GM12872 (cell line): ENCODE data around the gene COX18.

Experiments used
- TF ChIP-seq, protein P1 (sequence below): IDR thresholded peaks from 3 replicates; pipeline ENCODE4 v1.5.1; 2011; ENCODE audit warnings: low read depth, mild to moderate bottlenecking, low read length, moderate library complexity; ENCODE audit not compliant: insufficient read depth

Gene COX18

DNA sequence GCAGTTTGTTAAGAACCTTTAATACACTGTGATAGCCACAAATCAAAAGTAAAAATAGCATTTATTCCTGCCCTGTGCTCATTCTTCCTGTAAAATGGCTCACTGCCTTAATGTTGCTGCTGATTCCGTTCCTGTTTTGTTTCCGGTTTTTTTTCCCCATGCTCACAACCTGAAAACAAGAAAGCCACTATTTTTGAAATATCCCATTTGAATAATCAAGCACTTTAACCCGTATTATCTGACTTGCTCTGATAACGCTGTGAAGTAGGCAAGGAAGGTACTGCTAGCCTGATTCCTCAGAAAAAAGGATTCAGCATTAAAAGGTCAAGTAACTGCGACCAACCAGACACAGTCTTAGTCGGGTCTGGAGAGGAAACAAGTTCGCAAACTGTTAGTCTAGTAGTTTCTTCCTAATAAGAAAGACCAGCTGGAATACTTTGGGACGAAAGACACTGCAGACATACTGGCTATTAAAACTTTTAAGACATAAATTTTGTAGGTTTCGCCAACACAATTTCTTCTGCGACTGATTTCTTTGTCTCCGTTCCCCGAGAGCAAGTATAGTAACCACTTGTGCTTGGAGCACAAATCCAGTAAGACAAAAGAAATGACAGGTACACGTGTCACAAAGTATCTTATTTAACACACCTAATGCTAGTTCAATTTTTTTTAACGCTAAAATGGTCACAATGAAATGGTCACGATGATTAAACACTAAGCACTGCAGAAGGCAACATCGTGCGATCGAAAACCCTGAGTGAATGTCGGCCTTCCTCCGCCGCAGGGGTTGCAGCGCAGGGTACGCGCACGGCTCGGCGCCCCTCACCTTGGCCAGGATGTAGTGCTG is 802 bp downstream of the COX18 start:
- TF ChIP-seq, protein P1, sequence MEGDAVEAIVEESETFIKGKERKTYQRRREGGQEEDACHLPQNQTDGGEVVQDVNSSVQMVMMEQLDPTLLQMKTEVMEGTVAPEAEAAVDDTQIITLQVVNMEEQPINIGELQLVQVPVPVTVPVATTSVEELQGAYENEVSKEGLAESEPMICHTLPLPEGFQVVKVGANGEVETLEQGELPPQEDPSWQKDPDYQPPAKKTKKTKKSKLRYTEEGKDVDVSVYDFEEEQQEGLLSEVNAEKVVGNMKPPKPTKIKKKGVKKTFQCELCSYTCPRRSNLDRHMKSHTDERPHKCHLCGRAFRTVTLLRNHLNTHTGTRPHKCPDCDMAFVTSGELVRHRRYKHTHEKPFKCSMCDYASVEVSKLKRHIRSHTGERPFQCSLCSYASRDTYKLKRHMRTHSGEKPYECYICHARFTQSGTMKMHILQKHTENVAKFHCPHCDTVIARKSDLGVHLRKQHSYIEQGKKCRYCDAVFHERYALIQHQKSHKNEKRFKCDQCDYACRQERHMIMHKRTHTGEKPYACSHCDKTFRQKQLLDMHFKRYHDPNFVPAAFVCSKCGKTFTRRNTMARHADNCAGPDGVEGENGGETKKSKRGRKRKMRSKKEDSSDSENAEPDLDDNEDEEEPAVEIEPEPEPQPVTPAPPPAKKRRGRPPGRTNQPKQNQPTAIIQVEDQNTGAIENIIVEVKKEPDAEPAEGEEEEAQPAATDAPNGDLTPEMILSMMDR = no peak

DNA sequence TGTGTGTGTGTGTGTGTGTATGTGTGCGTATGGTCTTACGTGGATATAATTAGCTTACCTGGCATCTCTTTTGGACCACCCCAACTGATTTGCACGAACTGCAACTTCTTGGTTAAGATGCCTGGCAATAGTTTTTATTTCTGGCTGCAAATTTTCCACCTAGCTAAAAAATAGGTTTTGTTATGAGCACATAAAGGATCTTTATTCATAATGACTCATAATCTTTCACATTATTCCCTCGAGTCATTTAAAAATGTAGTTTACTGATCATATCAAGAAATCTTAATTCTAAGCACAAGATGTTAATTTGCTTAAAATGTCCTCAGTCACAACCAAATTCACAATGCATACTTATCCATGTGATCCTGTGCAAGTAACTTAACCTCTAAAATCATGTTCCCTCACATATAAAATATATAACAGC is 1.5 kb downstream of the COX18 start:
- TF ChIP-seq, protein P1 = no peak

DNA sequence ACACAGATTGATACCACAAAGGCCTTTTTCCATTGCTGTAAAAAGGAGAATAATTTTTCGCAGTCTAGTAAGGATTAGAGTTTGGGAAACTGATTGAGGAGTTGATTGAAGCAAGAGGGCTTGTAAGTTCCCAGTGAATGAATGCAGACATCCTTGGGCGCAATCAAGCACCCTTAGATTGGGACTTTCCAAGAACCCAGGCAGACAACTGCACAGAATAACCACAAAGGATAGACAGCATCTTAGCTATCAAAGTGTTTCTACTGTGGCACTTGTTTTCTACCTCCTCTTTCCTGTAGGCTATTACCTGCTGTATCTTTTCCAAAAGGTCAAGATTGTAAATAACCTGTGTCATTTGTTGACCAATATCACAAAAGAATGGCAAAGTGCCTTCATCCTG is 2.6 kb downstream of the COX18 start:
- TF ChIP-seq, protein P1 = no peak

DNA sequence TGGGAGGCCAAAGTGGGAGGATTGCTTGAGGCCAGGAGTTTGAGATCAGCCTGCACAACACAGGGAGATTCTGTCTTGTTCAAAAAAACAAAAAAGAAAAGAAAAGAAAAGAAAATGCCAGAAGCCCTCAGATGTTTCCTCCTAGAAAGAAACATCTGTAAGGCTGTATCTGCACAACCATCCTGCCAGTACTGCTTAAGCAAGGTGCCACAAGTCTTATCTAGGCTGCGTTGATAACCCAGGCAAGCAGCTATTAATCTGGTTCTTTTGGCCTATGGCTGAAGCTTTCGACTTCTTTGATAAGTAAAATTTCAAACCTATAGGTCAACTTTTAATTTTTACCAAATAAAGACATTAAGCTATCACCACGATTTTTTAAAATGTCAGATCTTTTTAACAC is 3.1 kb downstream of the COX18 start:
- TF ChIP-seq, protein P1 = no peak

DNA sequence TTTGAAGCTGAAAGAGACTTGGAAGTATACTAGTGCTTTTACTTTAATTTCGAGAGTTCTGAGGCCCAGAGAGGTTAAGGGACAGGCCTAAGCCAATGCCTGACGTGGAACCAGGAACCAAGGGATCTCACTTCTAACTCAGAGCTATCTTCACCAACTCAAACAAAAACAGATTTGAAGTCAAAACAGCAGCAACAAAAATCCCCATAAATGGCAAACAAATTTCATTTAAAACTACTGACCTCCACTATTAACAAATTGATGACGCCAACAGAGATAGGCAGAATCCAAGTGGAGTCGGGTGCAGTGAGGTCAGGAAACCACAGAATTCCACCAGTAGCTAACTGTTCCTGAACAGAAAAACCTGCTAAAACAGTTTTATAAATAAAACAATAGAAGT is 5.0 kb downstream of the COX18 start:
- TF ChIP-seq, protein P1 = no peak

DNA sequence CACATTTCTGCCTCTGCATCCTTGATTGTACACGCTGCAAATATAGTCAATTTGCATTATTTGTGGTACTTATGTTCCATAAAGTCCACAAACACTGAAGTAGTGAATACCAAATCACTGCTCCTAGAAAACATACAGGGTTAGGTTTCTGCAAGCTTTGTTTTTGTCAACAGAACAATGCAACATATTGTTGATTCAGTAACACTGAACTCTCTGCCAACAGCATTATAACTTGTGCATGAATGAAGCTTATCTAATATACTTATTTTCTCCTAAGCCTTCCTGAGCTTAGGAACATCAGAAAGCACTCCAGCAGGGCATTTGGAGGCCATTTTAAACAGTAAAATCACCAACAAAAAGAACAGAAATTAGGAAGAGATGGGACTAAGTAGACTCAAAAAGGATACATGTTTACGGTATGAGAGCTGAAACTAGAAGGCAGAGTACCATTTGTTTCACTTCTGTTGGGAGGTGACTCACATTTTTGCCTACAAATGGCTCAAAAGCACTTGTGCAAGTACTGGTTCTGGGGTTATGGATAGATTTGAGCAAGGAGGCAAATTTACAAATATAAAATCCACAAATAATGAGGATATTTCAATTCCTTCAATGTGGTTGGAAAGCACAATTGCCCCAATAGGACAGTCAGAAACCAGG is 14.1 kb downstream of the COX18 start:
- TF ChIP-seq, protein P1 = no peak

DNA sequence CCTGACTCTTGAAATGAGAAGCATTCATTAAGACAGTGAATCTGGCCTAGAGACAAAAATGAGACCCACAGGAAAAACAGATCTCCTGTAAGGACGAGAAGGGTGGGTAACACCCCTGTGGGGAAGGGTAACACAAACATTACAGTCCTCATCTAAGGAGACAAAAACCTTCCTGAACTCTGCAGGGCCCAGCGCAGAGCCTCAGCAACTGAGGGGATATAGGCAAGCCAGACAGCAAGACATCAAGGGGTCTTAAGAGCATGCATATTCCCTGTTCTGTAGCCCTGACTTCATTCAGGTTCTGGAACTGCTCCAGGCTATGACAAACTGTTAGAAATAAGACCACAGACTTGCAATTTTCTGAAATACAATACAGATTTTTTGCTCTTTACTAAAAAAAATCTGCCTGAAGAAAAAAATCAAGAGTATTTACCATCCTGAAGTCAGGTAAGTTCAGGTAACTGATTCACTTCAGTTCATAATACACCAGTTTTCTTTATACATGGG is 15.5 kb downstream of the COX18 start:
- TF ChIP-seq, protein P1 = no peak
